ENCODE measurements around the gene MTHFD1L.

DNA sequence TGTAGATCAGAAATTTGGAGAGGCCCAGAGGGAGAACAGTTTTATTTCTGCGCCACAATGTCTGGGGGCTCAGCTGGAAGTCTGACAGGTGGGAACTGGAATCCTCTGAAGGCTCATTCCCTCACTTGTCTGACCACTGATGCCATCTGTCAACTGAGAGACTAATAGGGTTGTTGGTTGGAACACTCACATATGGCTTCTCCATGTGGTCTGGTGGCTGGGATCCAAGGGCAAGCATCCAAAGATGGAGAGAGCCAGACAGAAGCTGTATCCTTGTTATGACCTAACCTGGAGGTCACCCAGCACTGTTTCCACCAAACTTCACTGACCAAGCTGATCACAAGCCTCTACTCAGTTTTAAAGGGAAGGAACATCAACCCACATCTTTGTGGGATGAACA lies 256.4 kb downstream of the MTHFD1L start:
- no peak for TF ChIP-seq CTCF (IDR thresholded peaks at IDR 0.05 in 4 of 5, conservative IDR thresholded peaks at IDR 0.05 in 1 of 5)
- TF ChIP-seq POLR2A (IDR thresholded peaks at IDR 0.05), result no peak
